ENCODE data around the gene UBN1.
"Not testable (repeated sequence)": the region's sequence is repeated elsewhere in the genome, so short reads cannot be mapped to it uniquely, and the experiment has no call there.

The UBN1 gene

GRCh38 chr16:4888428-4889135 is 41.3 kb downstream of the UBN1 start:
- H3K9me3 ChIP-seq (ENCODE audit: low read length): no peaks in the 10 kb centered on the region
- no peak overlapping the region for H3K4me3 ChIP-seq (ENCODE audit: low read length)
- no peaks in the 10 kb centered on the region for H3K27me3 ChIP-seq (ENCODE audit: insufficient read depth, low read length)
- H3K4me1 ChIP-seq (ENCODE audit: insufficient read depth, low read length): no peaks in the 10 kb centered on the region
- no peak overlapping the region for H2AFZ ChIP-seq (ENCODE audit: low read depth, low read length)
- peaks cover 28% of the 10 kb centered on the region for H3K36me3 ChIP-seq (ENCODE audit: insufficient read depth, low read length)

- H3K36me3 ChIP-seq (ENCODE audit: insufficient read depth, low read length): peaks cover 13% of the 10 kb centered on the region
- H3K4me3 ChIP-seq (ENCODE audit: low read length): no peak overlapping the region
- no peaks in the 10 kb centered on the region for H3K9me3 ChIP-seq (ENCODE audit: low read length)
- no peaks in the 10 kb centered on the region for H3K4me1 ChIP-seq (ENCODE audit: insufficient read depth, low read length)
- H2AFZ ChIP-seq (ENCODE audit: low read depth, low read length): no peak overlapping the region
- H3K27me3 ChIP-seq (ENCODE audit: insufficient read depth, low read length): no peaks in the 10 kb centered on the region
These were observed 42.7 kb downstream of the UBN1 start for GRCh38 chr16:4890026-4890425.

- Histone ChIP-seq H2AFZ (ENCODE audit: low read depth, low read length) (no peak overlapping the region), H3K27me3 (ENCODE audit: insufficient read depth, low read length) (no peaks in the 10 kb centered on the region)
These were observed 43.4 kb downstream of the UBN1 start for GRCh38 chr16:4890686-4891085.

GRCh38 chr16:4891097-4891885 is 44.0 kb downstream of the UBN1 start:
- H3K27me3 ChIP-seq (ENCODE audit: insufficient read depth, low read length): no peaks in the 10 kb centered on the region
- no peaks in the 10 kb centered on the region for H3K9me3 ChIP-seq (ENCODE audit: low read length)
- no peak overlapping the region for H2AFZ ChIP-seq (ENCODE audit: low read depth, low read length)
- H3K4me3 ChIP-seq (ENCODE audit: low read length): no peak overlapping the region
- peaks cover 1% of the 10 kb centered on the region for H3K36me3 ChIP-seq (ENCODE audit: insufficient read depth, low read length)
- no peaks in the 10 kb centered on the region for H3K4me1 ChIP-seq (ENCODE audit: insufficient read depth, low read length)

More at GRCh38 chr16:4890686-4891085, 43.4 kb downstream of the UBN1 start:
- no peak overlapping the region for H3K4me3 ChIP-seq (ENCODE audit: low read length)
- no peaks in the 10 kb centered on the region for H3K4me1 ChIP-seq (ENCODE audit: insufficient read depth, low read length)
- peaks cover 7% of the 10 kb centered on the region for H3K36me3 ChIP-seq (ENCODE audit: insufficient read depth, low read length)
- no peaks in the 10 kb centered on the region for H3K9me3 ChIP-seq (ENCODE audit: low read length)

- Histone ChIP-seq H3K4me1 (ENCODE audit: insufficient read depth, low read length) (no peaks in the 10 kb centered on the region), H3K9me3 (ENCODE audit: low read length) (no peaks in the 10 kb centered on the region), H3K36me3 (ENCODE audit: insufficient read depth, low read length) (no peaks in the 10 kb centered on the region), H3K4me3 (ENCODE audit: low read length) (no peak overlapping the region), H2AFZ (ENCODE audit: low read depth, low read length) (no peak overlapping the region), H3K27me3 (ENCODE audit: insufficient read depth, low read length) (no peaks in the 10 kb centered on the region)
These were observed 44.6 kb downstream of the UBN1 start for GRCh38 chr16:4891886-4892216.

- H3K4me1 ChIP-seq (ENCODE audit: insufficient read depth, low read length): no peaks in the 10 kb centered on the region
- H3K4me3 ChIP-seq (ENCODE audit: low read length): no peak overlapping the region
- no peak overlapping the region for H2AFZ ChIP-seq (ENCODE audit: low read depth, low read length)
- H3K9me3 ChIP-seq (ENCODE audit: low read length): no peaks in the 10 kb centered on the region
- no peaks in the 10 kb centered on the region for H3K36me3 ChIP-seq (ENCODE audit: insufficient read depth, low read length)
- no peaks in the 10 kb centered on the region for H3K27me3 ChIP-seq (ENCODE audit: insufficient read depth, low read length)
These were observed 45.3 kb downstream of the UBN1 start for GRCh38 chr16:4892361-4893102.

- no peaks in the 10 kb centered on the region for H3K9me3 ChIP-seq (ENCODE audit: low read length)
- H3K4me3 ChIP-seq (ENCODE audit: low read length): no peak overlapping the region
- no peaks in the 10 kb centered on the region for H3K27me3 ChIP-seq (ENCODE audit: insufficient read depth, low read length)
- H2AFZ ChIP-seq (ENCODE audit: low read depth, low read length): no peak overlapping the region
- H3K36me3 ChIP-seq (ENCODE audit: insufficient read depth, low read length): no peaks in the 10 kb centered on the region
- no peaks in the 10 kb centered on the region for H3K4me1 ChIP-seq (ENCODE audit: insufficient read depth, low read length)
These were observed 46.0 kb downstream of the UBN1 start for GRCh38 chr16:4893103-4893862.

- peaks cover 2% of the 10 kb centered on the region for H3K9me3 ChIP-seq (ENCODE audit: low read length)
- no peak overlapping the region for H3K4me3 ChIP-seq (ENCODE audit: low read length)
- no peak overlapping the region for H2AFZ ChIP-seq (ENCODE audit: low read depth, low read length)
- no peaks in the 10 kb centered on the region for H3K36me3 ChIP-seq (ENCODE audit: insufficient read depth, low read length)
- H3K4me1 ChIP-seq (ENCODE audit: insufficient read depth, low read length): no peaks in the 10 kb centered on the region
- H3K27me3 ChIP-seq (ENCODE audit: insufficient read depth, low read length): no peaks in the 10 kb centered on the region
These were observed 47.2 kb downstream of the UBN1 start for GRCh38 chr16:4894276-4895150.

- Histone ChIP-seq H3K9me3 (ENCODE audit: low read length) (peaks cover 2% of the 10 kb centered on the region), H3K4me1 (ENCODE audit: insufficient read depth, low read length) (no peaks in the 10 kb centered on the region), H2AFZ (ENCODE audit: low read depth, low read length) (no peak overlapping the region), H3K36me3 (ENCODE audit: insufficient read depth, low read length) (no peaks in the 10 kb centered on the region), H3K27me3 (ENCODE audit: insufficient read depth, low read length) (no peaks in the 10 kb centered on the region), H3K4me3 (ENCODE audit: low read length) (no peak overlapping the region)
These were observed 48.1 kb downstream of the UBN1 start for GRCh38 chr16:4895366-4895765.

- H3K4me3 ChIP-seq (ENCODE audit: low read length); H3K9me3 ChIP-seq (ENCODE audit: low read length); H3K36me3 ChIP-seq (ENCODE audit: insufficient read depth, low read length); H2AFZ ChIP-seq (ENCODE audit: low read depth, low read length); H3K27me3 ChIP-seq (ENCODE audit: insufficient read depth, low read length); H3K4me1 ChIP-seq (ENCODE audit: insufficient read depth, low read length): not testable (repeated sequence)
These were observed 49.5 kb downstream of the UBN1 start for GRCh38 chr16:4896761-4897160.

- H3K36me3 ChIP-seq (ENCODE audit: insufficient read depth, low read length): no peaks in the 10 kb centered on the region
- no peaks in the 10 kb centered on the region for H3K4me1 ChIP-seq (ENCODE audit: insufficient read depth, low read length)
- H3K27me3 ChIP-seq (ENCODE audit: insufficient read depth, low read length): no peaks in the 10 kb centered on the region
- peaks cover 2% of the 10 kb centered on the region for H3K9me3 ChIP-seq (ENCODE audit: low read length)
- no peak overlapping the region for H3K4me3 ChIP-seq (ENCODE audit: low read length)
- H2AFZ ChIP-seq (ENCODE audit: low read depth, low read length): no peak overlapping the region
These were observed 50.0 kb downstream of the UBN1 start for GRCh38 chr16:4897328-4897727.

- H3K9me3 ChIP-seq (ENCODE audit: low read length): peaks cover 2% of the 10 kb centered on the region
- H3K27me3 ChIP-seq (ENCODE audit: insufficient read depth, low read length): no peaks in the 10 kb centered on the region
- H3K36me3 ChIP-seq (ENCODE audit: insufficient read depth, low read length): no peaks in the 10 kb centered on the region
- no peak overlapping the region for H2AFZ ChIP-seq (ENCODE audit: low read depth, low read length)
- H3K4me3 ChIP-seq (ENCODE audit: low read length): no peak overlapping the region
- no peaks in the 10 kb centered on the region for H3K4me1 ChIP-seq (ENCODE audit: insufficient read depth, low read length)
These were observed 51.7 kb downstream of the UBN1 start for GRCh38 chr16:4898811-4899473.

All from neuron (in vitro differentiated cells).